BJ (cell line): Measurements from ENCODE around the gene COL4A1. TPM values are rescaled to one million over a fixed set of nuclear protein-coding genes. Genes with fewer than 3 reads are reported as not detected.

ENCODE experiments used
- CTCF ChIA-PET: fragments of 350-600 bp; formaldehyde crosslinking; extraction: SDS; loops from one replicate; lab custom pipeline; 2021; ENCODE audit warnings: antibody characterized with exemption, inconsistent platforms; lab: Yijun Ruan, JAX
- POLR2A ChIA-PET: fragments of 300-600 bp; sonication (Branson Sonifier 250); formaldehyde crosslinking; extraction: SDS; loops from one replicate; lab custom pipeline; 2021; ENCODE audit warnings: antibody characterized with exemption; lab: Charles Lee
- DNase-seq: peaks from one replicate; pipeline ENCODE4 v3.0.0-alpha.2; 2011; ENCODE audit warnings: low read depth
- H3K27me3 ChIP-seq: 2 replicates; pipeline ENCODE4 v1.6.0; 2011; ENCODE audit warnings: low read length; ENCODE audit not compliant: control insufficient read depth, insufficient read depth
- H3K36me3 ChIP-seq: 2 replicates; pipeline ENCODE4 v1.5.1; 2011; ENCODE audit warnings: low read length; ENCODE audit not compliant: control insufficient read depth, insufficient read depth
- H3K4me3 ChIP-seq: 2 replicates; pipeline ENCODE4 v1.5.1; 2011; ENCODE audit warnings: low read depth, mild to moderate bottlenecking, control low read depth, low read length
- CTCF ChIP-seq: IDR thresholded peaks from 2 replicates; pipeline ENCODE4 v1.5.1; 2011; ENCODE audit warnings: low read depth, mild to moderate bottlenecking, control low read depth, inconsistent platforms, low read length, moderate library complexity; ENCODE audit not compliant: insufficient read depth
- polyA plus RNA-seq: library from polyadenylated mRNA; depleted of rRNA; stranded (reverse); fragments of >200 nt; gene quantifications from 2 replicates; pipeline ENCODE4 v1.2.3, GENCODE V29; 2011

COL4A1 gene
- polyA plus RNA-seq, 1 experiment, result 375 TPM

DNA sequence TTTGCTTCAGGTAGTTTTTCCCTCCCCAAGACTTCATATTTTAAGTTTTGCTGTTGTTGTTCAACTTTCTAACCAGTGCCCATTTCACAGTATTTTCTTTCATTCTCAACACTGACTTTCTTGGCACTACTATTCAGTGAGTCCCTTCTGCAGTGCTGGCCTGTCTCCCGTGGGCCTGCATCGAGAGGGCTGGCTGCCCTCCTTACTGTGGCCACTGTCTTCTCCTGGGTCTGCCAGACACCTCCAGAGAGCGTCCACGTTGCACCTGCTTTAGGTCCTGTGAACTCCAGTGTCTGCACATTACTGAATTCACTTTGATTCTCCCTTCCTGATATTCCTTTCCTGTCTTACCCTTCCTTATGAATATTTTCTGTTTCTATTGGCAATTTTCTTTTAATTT, 27.3 kb downstream of the COL4A1 start:
- ChIA-PET CTCF (interaction anchor here (1.0 kb wide), 1 partner anchor 9 kb away, joined by 3 read pairs; no protein-coding TSS in a partner anchor), POLR2A (no interaction called here)
- H3K27me3 ChIP-seq, result no peaks in the 10 kb centered on the region
- no peak for TF ChIP-seq CTCF
- H3K4me3 ChIP-seq, result no peak overlapping the region
- no peak for DNase-seq
- H3K36me3 ChIP-seq, result no peaks in the 10 kb centered on the region; the same call in 1 of the 2 replicates

- TF ChIP-seq CTCF, result no peak
- no peak for DNase-seq
- H3K36me3 ChIP-seq, result no peaks in the 10 kb centered on the region; the same call in 1 of the 2 replicates
- POLR2A ChIA-PET, result no interaction called here
- CTCF ChIA-PET, result interaction anchor here (1.0 kb wide), 1 partner anchor 8 kb away, joined by 3 read pairs; no protein-coding TSS in a partner anchor
- H3K27me3 ChIP-seq, result no peaks in the 10 kb centered on the region
- no peak overlapping the region for H3K4me3 ChIP-seq
Measured at GRCh38 chr13:110278859-110279258, 28.1 kb downstream of the COL4A1 start.

- POLR2A ChIA-PET, result no interaction called here
- H3K27me3 ChIP-seq, result no peaks in the 10 kb centered on the region
- CTCF ChIA-PET, result interaction anchor here (0.8 to 1.7 kb wide), 3 partner anchors 10 to 135 kb away, joined by 3 to 6 read pairs (median 3); no protein-coding TSS in a partner anchor
- no peak for DNase-seq
- H3K36me3 ChIP-seq, result no peaks in the 10 kb centered on the region; the same call in 1 of the 2 replicates
- H3K4me3 ChIP-seq, result no peak overlapping the region
- no peak for TF ChIP-seq CTCF
Measured at GRCh38 chr13:110277357-110277975, 29.5 kb downstream of the COL4A1 start.

GRCh38 chr13:110276553-110276950, 30.4 kb downstream of the COL4A1 start:
- H3K4me3 ChIP-seq, result no peak overlapping the region
- POLR2A ChIA-PET, result no interaction called here
- CTCF ChIA-PET, result interaction anchor here (0.8 to 0.9 kb wide), 2 partner anchors 32 to 135 kb away, joined by 3 read pairs; no protein-coding TSS in a partner anchor
- no peaks in the 10 kb centered on the region; the same call in 1 of the 2 replicates for H3K36me3 ChIP-seq
- TF ChIP-seq CTCF, result no peak
- no peak for DNase-seq
- no peaks in the 10 kb centered on the region for H3K27me3 ChIP-seq

DNA sequence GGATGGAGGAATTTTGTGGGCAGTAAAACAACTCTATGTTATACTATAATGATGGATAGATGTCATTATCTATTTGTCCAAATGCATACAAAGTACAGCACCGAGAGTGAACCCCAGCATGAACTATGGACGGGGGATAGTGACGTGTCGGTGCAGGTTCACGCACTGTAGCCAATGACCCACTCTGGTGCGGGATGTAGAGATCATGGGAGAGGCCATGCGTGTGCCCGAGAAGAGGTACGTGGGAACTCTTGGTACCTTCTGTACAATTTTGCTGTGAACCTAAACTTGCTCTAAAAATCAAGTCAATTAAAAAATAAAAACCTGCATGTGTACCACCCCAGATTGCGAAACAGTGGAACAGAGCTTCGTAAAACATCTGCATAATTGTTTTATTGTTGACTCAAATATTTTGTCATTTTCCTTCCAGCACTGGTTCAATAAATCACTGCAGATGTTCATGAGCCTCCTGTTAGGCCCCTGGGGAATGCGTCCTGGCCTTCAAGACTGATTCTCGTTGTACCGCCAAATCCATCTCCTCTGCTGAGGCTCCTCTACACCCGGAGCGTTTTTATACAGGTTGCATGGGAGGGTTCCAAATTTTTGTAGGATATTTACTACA, 30.9 kb downstream of the COL4A1 start:
- Histone ChIP-seq H3K36me3 (no peaks in the 10 kb centered on the region; the same call in 1 of the 2 replicates), H3K4me3 (no peak overlapping the region), H3K27me3 (no peaks in the 10 kb centered on the region)
- ChIA-PET POLR2A (no interaction called here), CTCF (no interaction called here)
- no peak for TF ChIP-seq CTCF
- DNase-seq, result no peak
